Ecto neural progenitor cell (in vitro differentiated cells): ENCODE measurements around the gene PTK6.
"Not testable (repeated sequence)": the region's sequence is repeated elsewhere in the genome, so short reads cannot be mapped to it uniquely, and the experiment has no call there.

ENCODE experiments used
- DNase-seq: peaks from one replicate; pipeline ENCODE4 v3.0.0-alpha.2; 2018; ENCODE audit warnings: low spot score

The PTK6 gene

DNA sequence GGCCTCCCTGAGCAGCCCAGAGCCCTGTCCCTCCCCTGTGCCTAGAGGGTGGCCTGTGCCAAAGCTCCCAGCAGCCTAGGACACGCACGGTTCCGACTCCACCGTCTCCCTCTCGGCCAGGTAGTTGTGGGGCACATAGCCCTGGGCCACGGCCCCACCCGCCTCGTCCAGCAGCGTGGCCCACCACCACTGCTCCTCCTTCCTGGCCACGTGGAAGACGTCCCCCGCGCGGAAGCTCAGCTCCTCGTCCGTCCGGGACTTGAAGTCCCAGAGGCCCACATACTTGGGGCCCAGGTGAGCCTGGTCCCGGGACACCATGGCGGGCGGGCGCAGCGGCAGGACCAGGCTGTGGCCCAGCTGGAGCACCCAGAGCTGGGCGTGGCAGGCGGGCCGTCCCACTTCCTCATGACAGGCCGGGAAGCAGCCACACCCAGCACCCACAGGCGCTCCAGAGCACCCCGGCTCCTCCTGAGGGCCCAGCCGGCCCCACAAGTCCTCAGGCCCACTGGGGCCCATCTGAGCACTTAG lies at the start of gene PTK6:
Gene PTK6 (minus strand): TSS at position 380 of the 528 bp plus-strand sequence. CDS start 62 bp downstream, at position 318.
- no peak for DNase-seq

DNA sequence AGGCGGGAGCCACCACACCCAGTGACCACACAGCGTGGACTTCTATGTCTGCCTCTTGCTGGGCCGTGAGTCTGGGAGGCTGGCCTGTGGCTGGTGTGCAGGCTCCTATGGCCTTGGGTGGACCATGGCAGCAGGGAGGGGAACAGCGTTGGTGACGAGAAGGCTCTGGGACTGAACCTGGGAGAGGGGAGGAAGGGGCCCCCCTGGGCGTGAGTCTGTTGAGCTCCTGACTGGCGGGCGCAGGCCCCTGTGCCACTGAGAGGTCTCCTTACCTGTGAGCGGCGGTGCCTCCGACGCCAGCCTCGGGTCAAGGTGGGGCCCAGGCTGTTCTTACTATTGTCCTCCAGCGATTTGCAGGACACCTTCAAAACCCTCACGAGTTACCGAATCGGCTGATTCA lies 49.6 kb upstream of the PTK6 start:
- DNase-seq = no peak

GRCh38 chr20:63585616-63586565 lies 48.7 kb upstream of the PTK6 start:
- no peak for DNase-seq

DNA sequence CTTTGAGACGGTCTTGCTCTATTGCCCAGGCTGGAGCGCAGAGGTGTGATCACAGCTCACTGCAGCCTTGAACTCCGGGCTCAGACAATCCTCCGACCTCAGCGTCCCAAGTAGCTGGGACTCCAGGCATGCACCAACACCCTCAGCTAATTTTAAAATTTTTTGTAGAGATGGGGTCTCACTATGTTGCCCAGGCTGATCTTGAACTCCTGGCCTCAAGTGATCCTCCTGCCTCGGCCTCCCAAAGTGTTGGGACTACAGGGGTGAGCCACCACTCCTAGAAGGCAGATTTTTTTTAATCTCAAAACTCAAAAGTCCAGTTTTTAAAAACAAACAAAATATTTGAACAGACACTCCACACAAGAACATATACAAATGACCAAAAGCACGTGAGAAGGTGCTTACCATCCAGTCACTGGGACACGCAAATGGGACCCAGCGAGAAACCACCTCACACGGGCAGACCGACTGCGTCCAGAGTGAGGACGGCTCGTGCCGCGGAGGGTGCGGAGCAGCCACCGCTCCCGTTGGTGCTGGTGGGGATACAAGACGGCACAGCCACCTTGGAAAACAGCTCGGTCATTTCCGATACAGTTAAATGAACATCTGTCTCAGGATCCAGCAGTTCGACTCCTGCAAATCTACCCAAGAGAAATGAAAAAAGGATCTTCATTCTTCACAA lies 45.3 kb upstream of the PTK6 start:
- DNase-seq = no peak

- DNase-seq = no peak
These were observed 43.8 kb upstream of the PTK6 start for GRCh38 chr20:63580796-63581461.

GRCh38 chr20:63579017-63579694 lies 42.0 kb upstream of the PTK6 start:
- DNase-seq = no peak

DNA sequence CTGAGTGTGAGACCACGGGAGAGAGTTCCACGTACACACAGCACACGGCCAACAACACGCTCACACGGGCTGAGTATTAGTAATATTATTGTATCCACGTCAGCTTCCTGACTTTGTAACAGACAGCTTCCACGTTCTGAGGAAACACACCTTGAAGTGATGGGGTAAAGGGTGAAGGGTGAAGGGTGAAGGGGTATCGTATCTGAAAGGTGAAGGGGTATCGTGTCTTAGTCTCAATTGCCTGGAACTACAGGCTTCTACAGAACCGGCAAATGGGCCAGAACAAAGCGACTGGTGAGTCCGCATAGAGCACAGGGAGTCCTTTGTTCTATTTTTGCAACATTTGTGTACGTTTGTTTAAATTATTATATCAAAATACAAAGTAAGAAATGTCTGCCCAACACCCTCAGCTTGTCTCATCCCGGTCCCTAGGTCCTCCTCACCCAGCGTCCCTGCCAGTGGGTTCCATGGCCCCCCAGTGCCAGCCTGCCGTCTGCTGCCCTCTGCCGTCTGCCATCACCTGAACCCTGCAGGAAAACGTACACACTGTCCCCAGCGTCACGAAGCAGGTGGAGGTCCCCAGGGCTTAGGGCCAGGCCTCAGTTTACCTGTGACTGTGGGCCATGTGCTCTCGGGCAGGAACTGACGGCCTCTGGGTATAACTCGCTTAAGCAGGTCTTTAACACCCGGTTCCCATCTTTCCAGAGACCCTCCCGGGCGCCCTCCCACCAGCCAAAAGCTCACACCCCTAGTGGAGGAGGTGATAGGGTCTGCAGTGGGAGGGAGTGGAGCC lies 41.2 kb upstream of the PTK6 start:
- DNase-seq = no peak

DNA sequence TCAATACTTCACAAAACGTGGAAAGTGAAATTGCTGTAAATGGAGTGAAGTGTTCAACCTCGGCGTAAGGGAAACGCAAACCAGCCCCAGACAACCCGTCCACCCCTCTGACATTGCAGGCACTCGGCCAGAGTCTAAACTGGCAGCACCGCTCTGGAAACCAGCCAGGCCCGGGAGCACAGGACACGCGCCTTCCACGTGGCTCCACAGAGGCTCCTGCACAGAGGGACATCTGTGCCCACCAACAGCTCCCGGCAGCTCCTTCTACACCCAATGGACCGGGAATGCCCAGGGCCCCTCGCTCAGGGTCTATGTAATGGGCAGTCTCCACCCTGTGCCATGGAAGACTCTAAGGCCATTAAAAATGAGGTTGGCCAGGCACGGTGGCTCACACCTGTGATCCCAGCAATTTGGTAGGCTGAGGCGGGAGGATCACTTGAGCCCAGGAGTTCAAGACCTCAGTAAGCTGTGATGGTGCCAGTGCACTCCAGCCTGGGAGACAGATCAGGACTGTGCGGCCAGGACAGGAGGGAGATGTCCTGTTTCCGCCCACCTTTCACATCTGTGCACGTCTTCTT lies 40.2 kb upstream of the PTK6 start:
- DNase-seq = no peak

DNA sequence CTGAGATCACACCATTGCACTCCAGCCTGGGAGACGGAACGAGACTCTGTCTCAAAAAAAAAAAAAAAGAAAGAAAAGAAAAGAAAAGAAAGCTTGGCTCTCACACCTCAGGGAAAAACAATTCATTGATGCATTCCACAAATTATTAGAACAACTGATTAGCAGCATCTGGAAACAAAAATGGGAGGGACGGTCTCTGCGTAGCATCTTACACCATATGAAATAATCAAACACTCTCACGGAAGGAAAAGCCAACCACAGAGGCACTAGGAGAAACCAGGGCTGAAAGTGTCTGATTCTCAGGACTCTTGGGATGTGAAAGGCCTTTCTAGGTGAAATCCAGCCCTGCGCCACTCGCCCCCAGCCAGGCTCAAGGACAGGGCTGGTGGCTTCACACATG lies 39.1 kb upstream of the PTK6 start:
- no peak for DNase-seq

GRCh38 chr20:63574829-63575743 lies 37.9 kb upstream of the PTK6 start:
- DNase-seq = no peak

GRCh38 chr20:63574156-63574828 lies 37.1 kb upstream of the PTK6 start, which contains the start of gene HELZ2:
TSS of gene HELZ2 (minus strand) at chr20:63574239. CDS start at chr20:63572385, 1,854 bp downstream.
- peak; percentile 83 for DNase-seq

- DNase-seq = no peak
These were observed 36.5 kb upstream of the PTK6 start for GRCh38 chr20:63573647-63574131.

GRCh38 chr20:63572788-63573646 lies 35.8 kb upstream of the PTK6 start:
- peak; percentile 57 for DNase-seq

DNA sequence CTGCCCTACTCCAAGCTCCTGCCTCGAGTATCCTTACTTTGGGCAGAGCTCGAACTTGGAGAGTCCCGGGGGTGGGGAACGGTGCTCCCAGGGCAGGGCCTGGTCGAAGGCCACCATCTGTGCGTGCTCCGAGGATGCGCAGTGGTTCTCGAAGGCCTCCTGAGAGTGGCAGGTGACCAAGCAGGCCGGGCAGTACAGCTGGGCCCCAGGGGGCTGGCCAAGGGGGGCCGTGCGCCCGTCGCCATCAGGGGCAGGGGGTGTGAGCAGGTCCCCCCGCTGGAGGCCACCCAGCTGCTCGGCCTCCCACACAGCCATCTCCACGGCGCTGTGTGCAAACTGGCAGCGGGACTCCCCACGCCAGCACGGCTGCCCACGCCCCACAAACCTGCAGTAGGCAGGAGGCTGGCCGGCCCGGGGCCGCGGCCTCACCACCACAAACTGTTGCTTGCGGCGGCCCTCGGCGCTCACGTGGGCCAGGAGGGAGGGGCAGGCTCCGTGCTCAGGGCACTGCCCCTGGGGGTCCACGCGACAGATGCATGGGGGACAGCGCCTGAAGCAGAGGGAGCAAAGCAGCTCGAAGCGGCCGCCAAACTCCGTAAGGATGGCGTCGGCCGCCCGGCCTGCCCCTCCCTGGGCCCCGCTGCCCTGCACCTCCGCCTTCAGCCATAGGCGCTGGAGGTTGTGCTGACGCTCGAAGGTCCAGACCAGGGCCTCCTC lies 35.1 kb upstream of the PTK6 start:
- DNase-seq = no peak

DNA sequence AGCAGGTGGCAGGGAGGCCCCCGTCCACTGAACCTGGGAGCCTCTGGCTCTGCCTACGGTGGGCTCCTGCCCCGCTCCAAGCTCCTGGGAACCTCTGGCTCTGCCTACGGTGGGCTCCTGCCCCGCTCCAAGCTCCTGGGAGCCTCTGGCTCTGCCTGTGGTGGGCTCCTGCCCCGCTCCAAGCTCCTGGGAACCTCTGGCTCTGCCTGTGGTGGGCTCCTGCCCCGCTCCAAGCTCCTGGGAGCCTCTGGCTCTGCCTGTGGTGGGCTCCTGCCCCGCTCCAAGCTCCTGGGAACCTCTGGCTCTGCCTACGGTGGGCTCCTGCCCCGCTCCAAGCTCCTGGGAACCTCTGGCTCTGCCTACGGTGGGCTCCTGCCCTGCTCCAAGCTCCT lies 33.9 kb upstream of the PTK6 start:
- not testable (repeated sequence) for DNase-seq

DNA sequence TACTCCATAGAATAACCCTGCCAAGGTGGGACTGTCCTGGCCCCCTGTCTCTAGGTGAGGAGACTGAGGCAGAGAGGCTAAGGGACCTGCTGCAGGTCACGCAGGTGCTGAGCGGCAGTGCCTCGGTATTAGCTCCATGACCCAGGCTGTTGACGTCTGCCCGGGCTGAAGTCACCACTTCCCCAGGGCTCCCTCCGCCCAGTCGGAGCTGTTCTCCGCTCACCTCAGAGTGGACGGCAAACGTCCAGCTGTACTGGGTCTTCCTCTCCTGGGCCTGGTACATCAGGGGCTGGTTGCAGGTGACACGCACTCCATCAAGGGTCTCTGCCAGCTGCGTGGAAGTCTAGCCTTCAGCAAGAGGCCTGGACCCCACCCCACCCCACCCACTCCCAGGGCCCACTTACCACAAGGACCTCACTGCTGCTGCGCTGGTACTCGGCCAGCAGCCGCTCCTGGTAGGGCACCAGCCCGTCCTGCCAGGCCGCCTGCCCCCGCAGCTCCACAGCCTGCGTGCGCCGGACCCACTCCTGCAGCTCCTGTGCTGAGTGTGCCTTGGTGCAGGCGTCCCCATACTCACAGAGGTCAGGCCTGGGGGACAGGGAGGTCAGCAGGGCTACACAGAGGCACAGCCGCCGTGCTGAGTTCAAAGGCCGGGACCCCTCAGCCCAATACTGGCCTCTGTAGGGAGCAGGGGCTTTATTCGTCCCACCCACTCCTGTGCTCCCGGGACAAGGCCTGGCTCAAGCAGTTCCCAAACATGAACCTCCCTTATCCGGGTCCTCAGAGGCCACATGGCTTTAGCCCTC lies 33.3 kb upstream of the PTK6 start:
- no peak for DNase-seq
